Sigmoid colon (tissue), 7 donors: ENCODE results near the gene SCAP. TPM values are rescaled to one million over a fixed set of nuclear protein-coding genes. Genes with fewer than 3 reads are reported as not detected.
"Not testable (repeated sequence)": the region's sequence is repeated elsewhere in the genome, so short reads cannot be mapped to it uniquely, and the experiment has no call there.

Experiments used
- DNase-seq: peaks from one replicate; pipeline ENCODE4 v3.0.0-alpha.2; 2019
- H3K27ac ChIP-seq, 4 donors: fragments of 200-600 bp; sonication (generic); one replicate each; pipeline ENCODE4 v1.5.1; 2016 to 2019; ENCODE audit warnings: mild to moderate bottlenecking in 1 of 4
- H3K27me3 ChIP-seq, 3 donors: fragments of 200-600 bp; sonication (generic); one replicate each; pipeline ENCODE4 v1.5.1; 2019; ENCODE audit warnings: mild to moderate bottlenecking in 1 of 3
- H3K36me3 ChIP-seq, 4 donors: fragments of 200-600 bp; sonication (generic); one replicate each; pipeline ENCODE4 v1.5.1; 2016 to 2019
- H3K4me1 ChIP-seq, 4 donors: fragments of 200-600 bp; sonication (generic); one replicate each; pipeline ENCODE4 v1.5.1; 2017 to 2019
- H3K4me3 ChIP-seq, 4 donors: fragments of 200-600 bp; sonication (generic); one replicate each; pipeline ENCODE4 v1.5.1; 2017 to 2019; ENCODE audit warnings: mild to moderate bottlenecking in 2 of 4, moderate library complexity in 1 of 4
- H3K9me3 ChIP-seq, 4 donors: fragments of 200-600 bp in 3 of 4; sonication (generic) in 3 of 4; one replicate each; pipeline versions ENCODE4 v1.5.1 to v1.6.1; 2013 to 2019
- CTCF ChIP-seq, 4 experiments: fragments of 450-650 bp in 3 of 4; fragments of 200-600 bp in 1 of 4; IDR thresholded peaks; one replicate each; pipeline ENCODE4 v1.5.1; 2016 to 2019; ENCODE audit warnings: antibody characterized with exemption in 4 of 4, mild to moderate bottlenecking in 3 of 4, moderate library complexity in 2 of 4
- EP300 ChIP-seq, 4 donors: sonication (generic); formaldehyde crosslinking; IDR thresholded peaks; one replicate each; pipeline ENCODE4 v1.6.1; 2017; ENCODE audit warnings: antibody characterized with exemption in 4 of 4
- POLR2A ChIP-seq, 2 donors: fragments of 450-650 bp; IDR thresholded peaks; one replicate each; pipeline ENCODE4 v1.6.1; 2016; ENCODE audit warnings: antibody characterized with exemption in 2 of 2, mild to moderate bottlenecking in 2 of 2, moderate library complexity in 2 of 2
- POLR2AphosphoS5 ChIP-seq, 4 donors: sonication (generic); formaldehyde crosslinking; IDR thresholded peaks; one replicate each; pipeline ENCODE4 v1.6.1; 2017; ENCODE audit warnings: antibody characterized with exemption in 4 of 4
- WGBS, 2 donors: extraction: QIAGEN DNeasy Blood & Tissue Kit; methylation state at CpG; one replicate each; pipeline ENCODE4 v1.1.7; 2013; 5-methylcytosine and 5-hydroxymethylcytosine counted together
- intact Hi-C: fragments of 100-400 bp; cut with DNase I; formaldehyde crosslinking; loops from one replicate; pipeline ENCODE4 v1.15.1; 2023
- polyA plus RNA-seq, 3 donors: library from polyadenylated mRNA; stranded (reverse); fragments of 200-250 nt; gene quantifications; one replicate each; pipeline ENCODE4 v1.2.3, GENCODE V29; 2013
- total RNA-seq, 4 donors: library from RNA; depleted of rRNA; stranded (reverse); fragments of >200 nt; gene quantifications; one replicate each; pipeline ENCODE4 v1.1.0, GENCODE V29; 2016
- donor health status: healthy with polysubstance abuse.
- donor health status: Bipolar disorder and iron deficiency.
- donor health status: healthy.

SCAP gene
- total and polyA plus RNA-seq, 7 donors: 10.8 to 81.0 (median 52.3) TPM

- 36 to 71% methylated on average over 3 of the region's 3 CpGs for WGBS, 2 donors
- Histone ChIP-seq H3K36me3 (no peaks in the 10 kb centered on the region), H3K4me3 (no peak overlapping the region), H3K27me3 (no peaks in the 10 kb centered on the region), H3K27ac (no peak overlapping the region), H3K9me3 (no peaks in the 10 kb centered on the region), H3K4me1 (no peaks in the 10 kb centered on the region)
- TF ChIP-seq POLR2A (IDR thresholded peaks at IDR 0.05) (no peak), POLR2AphosphoS5 (IDR thresholded peaks at IDR 0.05) (no peak), EP300 (IDR thresholded peaks at IDR 0.05) (no peak), CTCF (IDR thresholded peaks at IDR 0.05) (no peak)
- peak; percentile 9 for DNase-seq
- intact Hi-C loops: no loop called here
Observed at GRCh38 chr3:47485812-47486211, 10.1 kb upstream of the SCAP start.

GRCh38 chr3:47482366-47482765 lies 6.6 kb upstream of the SCAP start:
- intact Hi-C loops: no loop called here
- DNase-seq: peak; percentile 15
- H3K27ac ChIP-seq: no peak overlapping the region

GRCh38 chr3:47481763-47482162 lies 6.0 kb upstream of the SCAP start:
- 79 to 84% methylated on average over 4 of the region's 4 CpGs for WGBS, 2 donors
- H3K9me3 ChIP-seq, H3K27ac ChIP-seq, H3K27me3 ChIP-seq, intact Hi-C loops, H3K4me1 ChIP-seq, H3K36me3 ChIP-seq, H3K4me3 ChIP-seq: not testable (repeated sequence)
- DNase-seq: peak; percentile 0

More at GRCh38 chr3:47482366-47482765, 6.6 kb upstream of the SCAP start:
- TF ChIP-seq EP300 (IDR thresholded peaks at IDR 0.05) (no peak), POLR2A (IDR thresholded peaks at IDR 0.05) (no peak), CTCF (IDR thresholded peaks at IDR 0.05) (no peak), POLR2AphosphoS5 (IDR thresholded peaks at IDR 0.05) (no peak)
- no peaks in the 10 kb centered on the region for H3K36me3 ChIP-seq
- no peaks in the 10 kb centered on the region for H3K9me3 ChIP-seq
- no peaks in the 10 kb centered on the region for H3K27me3 ChIP-seq
- no peak overlapping the region for H3K4me3 ChIP-seq
- no peaks in the 10 kb centered on the region for H3K4me1 ChIP-seq
- 65 to 77% methylated on average over 2 of the region's 2 CpGs for WGBS, 2 donors

- 95 to 97% methylated on average over 6 of the region's 6 CpGs for WGBS, 2 donors
- H3K9me3 ChIP-seq, H3K36me3 ChIP-seq, H3K27me3 ChIP-seq, H3K4me3 ChIP-seq, DNase-seq, H3K27ac ChIP-seq, intact Hi-C loops: not testable (repeated sequence)
- peaks cover 0 to 12% (median 11%) of the 10 kb centered on the region in 4 donors for H3K4me1 ChIP-seq
Observed at GRCh38 chr3:47480267-47480666, 4.5 kb upstream of the SCAP start.

- WGBS, 2 donors: 94 to 95% methylated on average over 2 of the region's 2 CpGs
- Histone ChIP-seq H3K36me3 (no peaks in the 10 kb centered on the region), H3K4me1 (peaks cover 0 to 16% (median 13%) of the 10 kb centered on the region in 4 donors), H3K27ac (no peak overlapping the region), H3K4me3 (no peak overlapping the region), H3K9me3 (no peaks in the 10 kb centered on the region), H3K27me3 (no peaks in the 10 kb centered on the region)
- intact Hi-C loops: no loop called here
- TF ChIP-seq POLR2A (IDR thresholded peaks at IDR 0.05): no peak
- no peak for TF ChIP-seq CTCF (IDR thresholded peaks at IDR 0.05)
- TF ChIP-seq POLR2AphosphoS5 (IDR thresholded peaks at IDR 0.05): no peak
- no peak for TF ChIP-seq EP300 (IDR thresholded peaks at IDR 0.05)
- DNase-seq: no peak
Observed at GRCh38 chr3:47479826-47480160, 4.1 kb upstream of the SCAP start.

- Histone ChIP-seq H3K9me3 (no peaks in the 10 kb centered on the region), H3K36me3 (no peaks in the 10 kb centered on the region), H3K27ac (no peak overlapping the region), H3K4me3 (no peak overlapping the region), H3K27me3 (no peaks in the 10 kb centered on the region), H3K4me1 (peaks cover 0 to 25% (median 20%) of the 10 kb centered on the region in 4 donors)
- TF ChIP-seq POLR2AphosphoS5 (IDR thresholded peaks at IDR 0.05): no peak
- no peak for TF ChIP-seq CTCF (IDR thresholded peaks at IDR 0.05)
- no peak for TF ChIP-seq EP300 (IDR thresholded peaks at IDR 0.05)
- no peak for TF ChIP-seq POLR2A (IDR thresholded peaks at IDR 0.05)
- intact Hi-C loops: no loop called here
- no peak for DNase-seq
Observed at GRCh38 chr3:47478022-47478421, 2.3 kb upstream of the SCAP start.
